SK-N-SH treated with all-trans-retinoic acid at 6 μM for 48 hours (cell line): ENCODE results near the gene AHCTF1.

Source experiments
- ATAC-seq: fragments of 200-7000 bp; cut with Tn5 transposase; 3 replicates; pipeline ENCODE4 v1.9.1; 2020; ENCODE audit warnings: mild to moderate bottlenecking, moderate library complexity
- BACH2 ChIP-seq: fragments of 250-450 bp; sonication (Bioruptor Pico); IDR thresholded peaks from 2 replicates; pipeline ENCODE4 v1.9.0; 2021; ENCODE audit warnings: mild to moderate bottlenecking, borderline replicate concordance
- CSDC2 ChIP-seq: fragments of 250-450 bp; sonication (Bioruptor Pico); IDR thresholded peaks from 2 replicates; pipeline ENCODE4 v1.5.0; 2020; ENCODE audit warnings: mild to moderate bottlenecking, moderate library complexity
- CSRNP3 ChIP-seq: fragments of 250-450 bp; sonication (Bioruptor Pico); IDR thresholded peaks from 2 replicates; pipeline ENCODE4 v1.5.1; 2021; ENCODE audit warnings: mild to moderate bottlenecking, moderate library complexity
- ESRRG ChIP-seq: fragments of 250-450 bp; sonication (Bioruptor Pico); IDR thresholded peaks from 2 replicates; pipeline ENCODE4 v1.6.1; 2021; ENCODE audit warnings: mild to moderate bottlenecking
- GLIS3 ChIP-seq: fragments of 250-450 bp; sonication (Bioruptor Pico); IDR thresholded peaks from 2 replicates; pipeline ENCODE4 v1.5.0; 2020; ENCODE audit warnings: mild to moderate bottlenecking, moderate library complexity
- ISL1 ChIP-seq: fragments of 250-450 bp; sonication (Bioruptor Pico); IDR thresholded peaks from 2 replicates; pipeline ENCODE4 v2.1.2; 2022; ENCODE audit warnings: mild to moderate bottlenecking, moderate library complexity
- PATZ1 ChIP-seq: fragments of 250-450 bp; sonication (Bioruptor Pico); IDR thresholded peaks from 2 replicates; pipeline ENCODE4 v1.8.0; 2020; ENCODE audit warnings: mild to moderate bottlenecking, moderate library complexity, borderline replicate concordance
- POU6F1 ChIP-seq: fragments of 250-450 bp; sonication (Bioruptor Pico); IDR thresholded peaks from 2 replicates; pipeline ENCODE4 v1.8.0; 2021; ENCODE audit warnings: low read depth, mild to moderate bottlenecking, moderate library complexity, borderline replicate concordance
- PPARA ChIP-seq: fragments of 250-450 bp; sonication (Bioruptor Pico); IDR thresholded peaks from 2 replicates; pipeline ENCODE4 v1.5.0; 2020; ENCODE audit warnings: mild to moderate bottlenecking, borderline replicate concordance
- RARB ChIP-seq: fragments of 250-450 bp; sonication (Bioruptor Pico); IDR thresholded peaks from 2 replicates; pipeline ENCODE4 v1.8.0; 2021; ENCODE audit warnings: mild to moderate bottlenecking, moderate library complexity
- SNAI2 ChIP-seq: fragments of 250-450 bp; sonication (Bioruptor Pico); IDR thresholded peaks from 2 replicates; pipeline ENCODE4 v1.5.0; 2020; ENCODE audit warnings: mild to moderate bottlenecking, moderate library complexity
- TOX ChIP-seq: fragments of 250-450 bp; sonication (Bioruptor Pico); IDR thresholded peaks from 2 replicates; pipeline ENCODE4 v1.8.0; 2021; ENCODE audit warnings: mild to moderate bottlenecking, moderate library complexity, borderline replicate concordance
- TSHZ2 ChIP-seq: fragments of 250-450 bp; sonication (Bioruptor Pico); IDR thresholded peaks from 2 replicates; pipeline ENCODE4 v1.5.0; 2020; ENCODE audit warnings: mild to moderate bottlenecking, moderate library complexity
- ZC3H10 ChIP-seq: fragments of 250-450 bp; sonication (Bioruptor Pico); IDR thresholded peaks from 2 replicates; pipeline ENCODE4 v1.5.1; 2021; ENCODE audit warnings: mild to moderate bottlenecking, moderate library complexity
- ZFP3 ChIP-seq: fragments of 250-450 bp; sonication (Bioruptor Pico); IDR thresholded peaks from 2 replicates; pipeline ENCODE4 v1.5.0; 2020; ENCODE audit warnings: mild to moderate bottlenecking, moderate library complexity
- ZFP30 ChIP-seq: fragments of 450-650 bp; formaldehyde crosslinking; IDR thresholded peaks from 2 replicates; pipeline ENCODE4 v1.5.0; 2022; ENCODE audit warnings: mild to moderate bottlenecking, moderate library complexity
- ZNF565 ChIP-seq: fragments of 450-650 bp; formaldehyde crosslinking; conservative IDR thresholded peaks from 2 replicates; pipeline ENCODE4 v1.5.0; 2020; ENCODE audit warnings: low read depth, mild to moderate bottlenecking, moderate library complexity
- ZNF70 ChIP-seq: fragments of 450-650 bp; formaldehyde crosslinking; IDR thresholded peaks from 2 replicates; pipeline ENCODE4 v1.5.0; 2020; ENCODE audit warnings: mild to moderate bottlenecking, moderate library complexity
- ZNF8 ChIP-seq: fragments of 450-650 bp; formaldehyde crosslinking; IDR thresholded peaks from 2 replicates; pipeline ENCODE4 v1.5.0; 2020; ENCODE audit warnings: mild to moderate bottlenecking, moderate library complexity

AHCTF1 gene

GRCh38 chr1:246978785-246979184 lies 47.0 kb upstream of the AHCTF1 start (continued):
- TF ChIP-seq TOX (CRISPR knock-in tag), result no peak
- no peak for TF ChIP-seq ZFP3
- TF ChIP-seq CSDC2 (CRISPR knock-in tag), result no peak
- no peak for TF ChIP-seq PPARA (CRISPR knock-in tag)

GRCh38 chr1:246978281-246978680 lies 46.5 kb upstream of the AHCTF1 start:
- ATAC-seq, result no peak
- TF ChIP-seq ZFP3 (no peak), SNAI2 (no peak), PATZ1 (CRISPR knock-in tag) (no peak)
- TF ChIP-seq, all 23 proteins: peak for 0

GRCh38 chr1:246971969-246972368 lies 40.2 kb upstream of the AHCTF1 start:
- no peak for TF ChIP-seq BACH2 (CRISPR knock-in tag)
- no peak for TF ChIP-seq ZFP30 (CRISPR knock-in tag)
- no peak for TF ChIP-seq ZNF70 (CRISPR knock-in tag)
- TF ChIP-seq SNAI2, result no peak
- no peak for TF ChIP-seq TOX (CRISPR knock-in tag)
- TF ChIP-seq ZNF8, result no peak
- no peak for TF ChIP-seq POU6F1 (CRISPR knock-in tag)
- TF ChIP-seq ZFP3, result no peak
- no peak for TF ChIP-seq TSHZ2 (CRISPR knock-in tag)
- TF ChIP-seq ESRRG (CRISPR knock-in tag), result no peak
- TF ChIP-seq PATZ1 (CRISPR knock-in tag), result no peak
- no peak for TF ChIP-seq ZC3H10 (CRISPR knock-in tag)
- TF ChIP-seq, all 23 proteins: peak for 0
- ATAC-seq, result no peak

GRCh38 chr1:246971090-246971721 lies 39.5 kb upstream of the AHCTF1 start:
- no peak for ATAC-seq
- TF ChIP-seq ESRRG (CRISPR knock-in tag) (no peak), ISL1 (CRISPR knock-in tag) (no peak), RARB (CRISPR knock-in tag) (no peak), TSHZ2 (CRISPR knock-in tag) (no peak), CSRNP3 (CRISPR knock-in tag) (no peak), GLIS3 (CRISPR knock-in tag) (no peak), PPARA (CRISPR knock-in tag) (no peak), ZNF565 (no peak)
